Measurements from ENCODE around the gene KLK6.

- TF ChIP-seq, protein P1, sequence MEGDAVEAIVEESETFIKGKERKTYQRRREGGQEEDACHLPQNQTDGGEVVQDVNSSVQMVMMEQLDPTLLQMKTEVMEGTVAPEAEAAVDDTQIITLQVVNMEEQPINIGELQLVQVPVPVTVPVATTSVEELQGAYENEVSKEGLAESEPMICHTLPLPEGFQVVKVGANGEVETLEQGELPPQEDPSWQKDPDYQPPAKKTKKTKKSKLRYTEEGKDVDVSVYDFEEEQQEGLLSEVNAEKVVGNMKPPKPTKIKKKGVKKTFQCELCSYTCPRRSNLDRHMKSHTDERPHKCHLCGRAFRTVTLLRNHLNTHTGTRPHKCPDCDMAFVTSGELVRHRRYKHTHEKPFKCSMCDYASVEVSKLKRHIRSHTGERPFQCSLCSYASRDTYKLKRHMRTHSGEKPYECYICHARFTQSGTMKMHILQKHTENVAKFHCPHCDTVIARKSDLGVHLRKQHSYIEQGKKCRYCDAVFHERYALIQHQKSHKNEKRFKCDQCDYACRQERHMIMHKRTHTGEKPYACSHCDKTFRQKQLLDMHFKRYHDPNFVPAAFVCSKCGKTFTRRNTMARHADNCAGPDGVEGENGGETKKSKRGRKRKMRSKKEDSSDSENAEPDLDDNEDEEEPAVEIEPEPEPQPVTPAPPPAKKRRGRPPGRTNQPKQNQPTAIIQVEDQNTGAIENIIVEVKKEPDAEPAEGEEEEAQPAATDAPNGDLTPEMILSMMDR (IDR thresholded peaks at IDR 0.05): no peak
- no peak for TF ChIP-seq POLR2A (IDR thresholded peaks at IDR 0.05)
- no peak for TF ChIP-seq EP300 (IDR thresholded peaks at IDR 0.05)
Observed at GRCh38 chr19:51000981-51001380, 31.6 kb upstream of the KLK6 start.

All from tibial nerve (tissue), 4 donors.